H1 (cell line): ENCODE results near the gene CACNA1C. TPM values are rescaled to one million over a fixed set of nuclear protein-coding genes. Genes with fewer than 3 reads are reported as not detected.

Experiments used
- CTCF ChIA-PET: fragments of 300-600 bp; sonication (Branson Sonifier 250); formaldehyde crosslinking; loops from one replicate; lab custom pipeline; 2021; ENCODE audit not compliant: partially characterized antibody; lab: Charles Lee
- POLR2A ChIA-PET: fragments of 300-600 bp; sonication (Branson Sonifier 250); formaldehyde crosslinking; loops from one replicate; lab custom pipeline; 2021; ENCODE audit warnings: inconsistent platforms; ENCODE audit not compliant: partially characterized antibody; lab: Charles Lee
- DNase-seq, 2 experiments: peaks; one replicate each; pipeline versions ENCODE4 v3.0.0 to v3.0.0-alpha.2; 2010 to 2022; ENCODE audit warnings: low spot score in 2 of 2, low read depth in 1 of 2, mixed read lengths in 1 of 2
- FAIRE-seq: peaks from 2 replicates; lab custom pipeline; 2011; peaks lifted over from hg19 to GRCh38; lab: Jason Lieb, UNC
- H2AFZ ChIP-seq: 2 replicates; pipeline ENCODE4 v1.8.1; 2012; ENCODE audit warnings: low read length, inconsistent platforms
- H2AK5ac ChIP-seq: 2 replicates; pipeline ENCODE4 v1.6.1; 2013; ENCODE audit warnings: low read depth, low read length
- H2BK120ac ChIP-seq: replicated peaks from 2 replicates; pipeline ENCODE3; 2013; ENCODE audit warnings: low read depth, low read length, inconsistent platforms
- H2BK12ac ChIP-seq: 2 replicates; pipeline ENCODE4 v1.6.1; 2013; ENCODE audit warnings: low read depth, low read length
- H2BK15ac ChIP-seq: 2 replicates; pipeline ENCODE4 v1.6.1; 2013; ENCODE audit warnings: low read length
- H2BK20ac ChIP-seq: 2 replicates; pipeline ENCODE4 v1.6.1; 2013; ENCODE audit warnings: low read length
- H2BK5ac ChIP-seq: 2 replicates; pipeline ENCODE4 v1.6.1; 2013; ENCODE audit warnings: low read depth, low read length
- H3K14ac ChIP-seq: 2 replicates; pipeline ENCODE4 v1.6.1; 2013; ENCODE audit warnings: inconsistent platforms; ENCODE audit not compliant: insufficient read length
- H3K18ac ChIP-seq: 2 replicates; pipeline ENCODE4 v1.6.1; 2013; ENCODE audit warnings: low read length; ENCODE audit errors: extremely low read depth
- H3K23ac ChIP-seq: 2 replicates; pipeline ENCODE4 v1.6.1; 2013; ENCODE audit warnings: inconsistent platforms; ENCODE audit not compliant: insufficient read length
- H3K23me2 ChIP-seq: 2 replicates; pipeline ENCODE4 v1.6.1; 2013; ENCODE audit warnings: low read depth, low read length
- H3K27ac ChIP-seq: 2 replicates; pipeline ENCODE4 v1.6.1; 2011; ENCODE audit warnings: low read depth, low read length, inconsistent platforms
- H3K27me3 ChIP-seq, 4 experiments: replicated peaks in 1 of 4; 1 replicate in 1 of 4; 2 replicates in 3 of 4; pipeline versions ENCODE4 v1.6.1 to v1.8.1; 2011 to 2013; ENCODE audit warnings: low read length in 3 of 4, mild to moderate bottlenecking in 3 of 4, inconsistent platforms in 2 of 4, mixed read lengths in 2 of 4, moderate library complexity in 1 of 4; ENCODE audit not compliant: control insufficient read depth in 3 of 4, insufficient read depth in 3 of 4; ENCODE audit errors: extremely low read depth in 1 of 4
- H3K36me3 ChIP-seq, 4 experiments: 2 replicates each; pipeline versions ENCODE4 v1.6.1 to v1.8.1; 2011 to 2013; ENCODE audit warnings: mild to moderate bottlenecking in 4 of 4, low read length in 3 of 4, moderate library complexity in 2 of 4, control low read depth in 1 of 4, inconsistent platforms in 1 of 4; ENCODE audit not compliant: insufficient read depth in 4 of 4, control insufficient read depth in 2 of 4
- H3K4ac ChIP-seq: replicated peaks from 2 replicates; pipeline ENCODE3; 2013; ENCODE audit warnings: low read length, low read depth, mixed read lengths, inconsistent platforms; ENCODE audit not compliant: insufficient read length
- H3K4me1 ChIP-seq, 4 experiments: replicated peaks in 1 of 4; 1 replicate in 1 of 4; 2 replicates in 3 of 4; pipeline versions ENCODE4 v1.6.1 to v1.8.1; 2011 to 2013; ENCODE audit warnings: low read length in 3 of 4, inconsistent platforms in 2 of 4, mixed read lengths in 1 of 4; ENCODE audit not compliant: insufficient read depth in 4 of 4, control insufficient read depth in 3 of 4
- H3K4me2 ChIP-seq, 2 experiments: 2 replicates each; pipeline versions ENCODE4 v1.6.1 to v1.8.1; 2011 to 2013; ENCODE audit warnings: low read depth in 2 of 2, low read length in 2 of 2, control low read depth in 1 of 2, inconsistent platforms in 1 of 2, mild to moderate bottlenecking in 1 of 2; ENCODE audit not compliant: insufficient read depth in 1 of 2
- H3K4me3 ChIP-seq, 4 experiments: fragments of 200-600, 300-600 bp in 1 of 4; sonication (generic), shearing (Covaris generic), sonication (Bioruptor Twin) in 1 of 4; 2 replicates each; pipeline versions ENCODE4 v1.5.1 to v1.8.1; 2011 to 2016; ENCODE audit warnings: low read length in 4 of 4, low read depth in 3 of 4, control low read depth in 2 of 4, inconsistent platforms in 2 of 4, mild to moderate bottlenecking in 2 of 4, mixed read lengths in 1 of 4, moderate library complexity in 1 of 4; ENCODE audit not compliant: insufficient read depth in 2 of 4; ENCODE audit errors: extremely low read depth in 1 of 4
- H3K56ac ChIP-seq: replicated peaks from 2 replicates; pipeline ENCODE3; 2013; ENCODE audit warnings: low read depth, mild to moderate bottlenecking, mixed read lengths, low read length, inconsistent platforms; ENCODE audit not compliant: insufficient read length
- H3K79me1 ChIP-seq: 2 replicates; pipeline ENCODE4 v1.6.1; 2013; ENCODE audit warnings: low read depth, low read length, control low read depth
- H3K79me2 ChIP-seq, 2 experiments: 2 replicates each; pipeline versions ENCODE4 v1.6.1 to v1.8.1; 2012 to 2013; ENCODE audit warnings: low read length in 2 of 2, mild to moderate bottlenecking in 2 of 2, inconsistent platforms in 1 of 2; ENCODE audit not compliant: insufficient read depth in 2 of 2, control insufficient read depth in 1 of 2
- H3K9ac ChIP-seq, 4 experiments: replicated peaks in 1 of 4; 1 replicate in 1 of 4; 2 replicates in 3 of 4; pipeline versions ENCODE4 v1.6.1 to v1.8.1; 2011 to 2013; ENCODE audit warnings: low read depth in 3 of 4, low read length in 3 of 4, control low read depth in 2 of 4, mild to moderate bottlenecking in 2 of 4, moderate library complexity in 2 of 4, inconsistent platforms in 1 of 4; ENCODE audit errors: extremely low read depth in 1 of 4
- H3K9me3 ChIP-seq, 2 experiments: 2 replicates each; pipeline versions ENCODE4 v1.6.1 to v1.8.1; 2012 to 2013; ENCODE audit warnings: mild to moderate bottlenecking in 2 of 2, moderate library complexity in 2 of 2, control low read depth in 1 of 2, inconsistent platforms in 1 of 2, low read depth in 1 of 2, low read length in 1 of 2, mixed read lengths in 1 of 2; ENCODE audit not compliant: insufficient read depth in 2 of 2
- H4K20me1 ChIP-seq, 2 experiments: replicated peaks in 1 of 2; 2 replicates each; pipeline versions ENCODE3 to v1.8.1; 2011 to 2013; ENCODE audit warnings: inconsistent platforms in 2 of 2, low read length in 2 of 2, mild to moderate bottlenecking in 1 of 2; ENCODE audit not compliant: insufficient read depth in 2 of 2, control insufficient read depth in 1 of 2
- H4K5ac ChIP-seq: 2 replicates; pipeline ENCODE4 v1.6.1; 2013; ENCODE audit warnings: low read length, low read depth, mixed read lengths, inconsistent platforms; ENCODE audit not compliant: insufficient read length
- H4K8ac ChIP-seq: 2 replicates; pipeline ENCODE4 v1.8.0; 2013; ENCODE audit warnings: mild to moderate bottlenecking, moderate library complexity, low read length, inconsistent platforms; ENCODE audit not compliant: insufficient read depth; ENCODE audit errors: extremely low read depth
- H4K91ac ChIP-seq: replicated peaks from 2 replicates; pipeline ENCODE3; 2013; ENCODE audit warnings: low read length, mixed read lengths, inconsistent platforms; ENCODE audit not compliant: insufficient read length
- ATF3 ChIP-seq: IDR thresholded peaks from 2 replicates; pipeline ENCODE4 v1.6.1; 2011; ENCODE audit warnings: low read depth, mild to moderate bottlenecking, low read length; ENCODE audit not compliant: insufficient read depth
- CEBPB ChIP-seq: IDR thresholded peaks from 2 replicates; pipeline ENCODE4 v1.6.1; 2012; ENCODE audit warnings: low read depth, low read length
- JUN ChIP-seq: IDR thresholded peaks from 2 replicates; pipeline ENCODE4 v1.6.1; 2011; ENCODE audit warnings: low read depth, mild to moderate bottlenecking, improper control_type of control experiment, low read length
- KDM1A ChIP-seq: fragments of 200-600, 300-600 bp; sonication (generic); IDR thresholded peaks from 2 replicates; pipeline ENCODE4 v1.7.1; 2016; ENCODE audit warnings: mild to moderate bottlenecking, low read length, borderline replicate concordance
- KDM5A ChIP-seq: fragments of 200-600 bp; IDR thresholded peaks from 2 replicates; pipeline ENCODE4 v1.7.1; 2012; ENCODE audit warnings: mild to moderate bottlenecking, low read length, inconsistent platforms, mixed read lengths
- SRF ChIP-seq: IDR thresholded peaks from 2 replicates; pipeline ENCODE4 v1.6.1; 2011; ENCODE audit warnings: mild to moderate bottlenecking, low read depth, low read length, moderate library complexity
- TAF7 ChIP-seq: optimal IDR thresholded peaks from 2 replicates; pipeline ENCODE3; 2011; ENCODE audit warnings: low read depth, mild to moderate bottlenecking, inconsistent platforms, low read length, moderate library complexity, borderline replicate concordance
- TBP ChIP-seq: IDR thresholded peaks from 2 replicates; pipeline ENCODE4 v1.6.1; 2011; ENCODE audit warnings: low read depth, low read length, improper control_type of control experiment
- TCF12 ChIP-seq: IDR thresholded peaks from 2 replicates; pipeline ENCODE4 v1.6.1; 2011; ENCODE audit warnings: low read depth, mild to moderate bottlenecking, low read length
- WGBS, 2 experiments: shearing (Covaris generic) in 1 of 2; methylation state at CpG; one replicate each; pipeline versions ENCODE4 v1.1.6 to v1.1.7; 2013 to 2015; ENCODE audit warnings: low lambda C conversion rate in 2 of 2, mixed read lengths in 2 of 2, inconsistent platforms in 1 of 2, low coverage in 1 of 2, missing lambda C conversion rate in 1 of 2; ENCODE audit not compliant: insufficient replicate concordance in 2 of 2, insufficient coverage in 1 of 2, insufficient read length in 1 of 2; ENCODE audit errors: extremely low coverage in 1 of 2, missing lambda C conversion rate in 1 of 2; 5-methylcytosine and 5-hydroxymethylcytosine counted together
- polyA plus RNA-seq, 7 experiments: library from polyadenylated mRNA; depleted of rRNA in 3 of 7; stranded (reverse) in 5 of 7; unstranded in 2 of 7; fragments of >200 nt in 5 of 7; fragments of 200-250 nt in 2 of 7; gene quantifications; 1 replicate in 5 of 7; 2 replicates in 1 of 7; 4 replicates in 1 of 7; pipeline versions ENCODE4 v1.2.1 to v1.2.3, GENCODE V29; 2011 to 2013; ENCODE audit warnings: missing spikeins in 2 of 7, mixed read lengths in 2 of 7
- total RNA-seq: library from RNA; stranded (reverse); fragmentation: NEBNext Ultra II Directional; extraction: Animal tissue kit (Norgen Biotek cat#: 25700); gene quantifications from 2 replicates; pipeline ENCODE4 v1.2.1, GENCODE V29; 2021

Gene CACNA1C
- total and polyA plus RNA-seq, 2 of the 8 experiments (the other 6 are each of a cell fraction or from before 2014, with no cell fraction given): 1.3 TPM

- FAIRE-seq (no peak), DNase-seq (no peak)
- Histone ChIP-seq H2AK5ac (no peak overlapping the region), H3K56ac (no peak overlapping the region), H4K5ac (no peak overlapping the region), H3K23me2 (no peaks in the 10 kb centered on the region), H3K4me1 (no peaks in the 10 kb centered on the region; a peak in 1 of 7 replicates), H3K79me2 (no peaks in the 10 kb centered on the region), H3K4me3 (no peak overlapping the region), H3K23ac (no peak overlapping the region), H3K9ac (no peak overlapping the region), H3K14ac (no peak overlapping the region), H4K8ac (no peak overlapping the region), H2AFZ (no peak overlapping the region), H3K9me3 (no peaks in the 10 kb centered on the region), H4K91ac (no peak overlapping the region), H3K4me2 (no peak overlapping the region), H3K79me1 (no peaks in the 10 kb centered on the region), H2BK15ac (no peak overlapping the region), H3K18ac (no peak overlapping the region), H3K4ac (no peak overlapping the region), H3K36me3 (no peaks in the 10 kb centered on the region), H2BK20ac (no peak overlapping the region), H2BK120ac (no peak overlapping the region), H4K20me1 (no peaks in the 10 kb centered on the region), H2BK12ac (no peak overlapping the region), H2BK5ac (no peak overlapping the region), H3K27me3 (no peaks in the 10 kb centered on the region), H3K27ac (no peak overlapping the region)
- CTCF ChIA-PET: interaction anchor here (1.0 to 4.4 kb wide), 9 partner anchors 8 to 343 kb away, joined by 3 to 28 read pairs (median 4); no protein-coding TSS in a partner anchor
- POLR2A ChIA-PET: interaction anchor here (1.2 to 1.3 kb wide), 2 partner anchors 9 to 14 kb away, joined by 4 read pairs; no protein-coding TSS in a partner anchor
- 90% methylated on average over 2 of the region's 2 CpGs; no CpG with 5 or more reads in 1 of the 2 experiments for WGBS, 2 experiments
- TF ChIP-seq TAF7: no peak
- no peak for TF ChIP-seq KDM1A
- TF ChIP-seq JUN: no peak
- no peak for TF ChIP-seq SRF
- no peak for TF ChIP-seq KDM5A
- no peak for TF ChIP-seq TCF12
- TF ChIP-seq CEBPB: no peak
- no peak for TF ChIP-seq ATF3
- TF ChIP-seq TBP: no peak
Observed at GRCh38 chr12:2401040-2401439, 348.3 kb downstream of the CACNA1C start.
